ENCODE data around the gene ACOT13. TPM values are rescaled to one million over a fixed set of nuclear protein-coding genes. Genes with fewer than 3 reads are reported as not detected.
"Not testable (repeated sequence)": the region's sequence is repeated elsewhere in the genome, so short reads cannot be mapped to it uniquely, and the experiment has no call there.

ACOT13 gene
- total RNA-seq, 1 donor from 2014 or later, result 22.1 TPM

DNA sequence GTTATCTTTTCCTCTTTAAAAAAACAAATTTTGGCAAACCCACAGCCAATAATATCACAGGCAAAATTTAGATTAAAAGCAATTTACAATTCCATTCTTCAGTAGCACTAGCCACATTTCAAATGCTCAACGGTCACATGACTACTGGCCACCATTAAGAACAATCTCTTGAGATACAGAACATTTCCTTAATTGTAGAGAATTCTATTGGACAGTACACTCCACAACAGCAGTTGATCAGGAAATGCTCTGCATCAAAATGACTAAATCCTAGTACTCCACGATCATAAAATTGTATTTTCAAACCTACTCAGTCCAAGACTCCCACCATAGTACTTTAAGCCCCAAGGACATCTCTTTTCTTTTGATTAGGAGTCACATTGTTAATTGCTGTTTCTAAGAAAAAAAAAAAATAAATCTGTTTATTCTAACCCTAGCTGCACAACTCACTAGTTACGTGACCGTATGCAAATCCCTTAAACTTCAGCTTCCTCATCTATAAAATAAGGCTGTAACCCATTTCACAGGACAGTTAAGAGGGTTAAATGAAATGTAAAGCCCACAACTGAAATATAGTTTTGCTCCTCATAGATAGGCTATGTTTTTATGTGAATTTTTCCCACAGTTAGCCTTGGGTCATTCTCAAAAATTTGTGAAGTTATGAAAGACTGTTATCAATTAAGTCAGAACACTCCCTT is 42.3 kb downstream of the ACOT13 start:
- TF ChIP-seq, protein P1, sequence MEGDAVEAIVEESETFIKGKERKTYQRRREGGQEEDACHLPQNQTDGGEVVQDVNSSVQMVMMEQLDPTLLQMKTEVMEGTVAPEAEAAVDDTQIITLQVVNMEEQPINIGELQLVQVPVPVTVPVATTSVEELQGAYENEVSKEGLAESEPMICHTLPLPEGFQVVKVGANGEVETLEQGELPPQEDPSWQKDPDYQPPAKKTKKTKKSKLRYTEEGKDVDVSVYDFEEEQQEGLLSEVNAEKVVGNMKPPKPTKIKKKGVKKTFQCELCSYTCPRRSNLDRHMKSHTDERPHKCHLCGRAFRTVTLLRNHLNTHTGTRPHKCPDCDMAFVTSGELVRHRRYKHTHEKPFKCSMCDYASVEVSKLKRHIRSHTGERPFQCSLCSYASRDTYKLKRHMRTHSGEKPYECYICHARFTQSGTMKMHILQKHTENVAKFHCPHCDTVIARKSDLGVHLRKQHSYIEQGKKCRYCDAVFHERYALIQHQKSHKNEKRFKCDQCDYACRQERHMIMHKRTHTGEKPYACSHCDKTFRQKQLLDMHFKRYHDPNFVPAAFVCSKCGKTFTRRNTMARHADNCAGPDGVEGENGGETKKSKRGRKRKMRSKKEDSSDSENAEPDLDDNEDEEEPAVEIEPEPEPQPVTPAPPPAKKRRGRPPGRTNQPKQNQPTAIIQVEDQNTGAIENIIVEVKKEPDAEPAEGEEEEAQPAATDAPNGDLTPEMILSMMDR (IDR thresholded peaks at IDR 0.05; ENCODE audit: unreplicated experiment), result no peak
- no peaks in the 10 kb centered on the region for H3K4me1 Mint-ChIP-seq (ENCODE audit: unreplicated experiment)
- no peak for DNase-seq (ENCODE audit: low spot score)
- no peaks in the 10 kb centered on the region for H3K27me3 Mint-ChIP-seq (ENCODE audit: unreplicated experiment)
- no peak overlapping the region for H3K4me3 Mint-ChIP-seq (ENCODE audit: unreplicated experiment)
- H3K36me3 Mint-ChIP-seq (ENCODE audit: low read depth, unreplicated experiment), result peaks cover 39% of the 10 kb centered on the region
- no peak overlapping the region for H3K27ac Mint-ChIP-seq (ENCODE audit: unreplicated experiment)
- no peaks in the 10 kb centered on the region for H3K9me3 Mint-ChIP-seq (ENCODE audit: unreplicated experiment)

DNA sequence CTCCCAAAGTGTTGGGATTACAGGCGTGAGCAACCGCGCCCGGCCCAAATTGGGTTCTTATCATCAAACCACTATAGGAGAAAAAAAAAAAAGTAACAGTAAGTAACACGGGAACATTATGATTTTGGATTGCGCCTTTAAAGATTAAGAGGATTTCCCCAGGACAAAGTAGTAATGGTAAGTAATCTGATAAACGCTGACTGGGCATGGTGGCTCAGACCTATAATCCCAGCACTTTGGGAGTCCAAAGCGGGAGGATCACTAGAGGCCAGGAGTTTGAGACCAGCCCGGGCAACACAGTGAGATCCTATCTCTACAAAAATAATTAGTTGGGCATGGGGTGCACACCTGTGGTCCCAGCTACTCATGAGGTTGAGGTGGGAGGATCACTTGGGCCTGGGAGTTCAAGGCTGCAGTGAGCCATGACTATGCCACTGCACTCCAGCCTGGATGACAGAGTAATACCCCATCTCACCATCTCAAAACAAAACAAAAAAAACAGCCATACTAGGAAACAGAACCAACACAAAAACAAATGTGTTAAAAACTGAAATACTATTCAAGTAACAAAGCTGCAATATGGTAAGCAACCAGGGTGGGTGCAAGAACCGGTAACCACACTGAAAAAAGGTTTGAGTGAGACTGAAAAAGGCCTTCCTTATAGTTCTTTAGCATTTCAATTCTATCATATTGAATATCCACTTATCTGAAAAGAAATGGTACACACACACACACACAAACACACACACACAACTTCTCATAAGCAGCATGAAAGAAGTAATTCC is 43.8 kb downstream of the ACOT13 start:
- H3K9me3 Mint-ChIP-seq (ENCODE audit: unreplicated experiment), result no peaks in the 10 kb centered on the region
- H3K36me3 Mint-ChIP-seq (ENCODE audit: low read depth, unreplicated experiment), result peaks cover 44% of the 10 kb centered on the region
- H3K4me1 Mint-ChIP-seq (ENCODE audit: unreplicated experiment), result no peaks in the 10 kb centered on the region
- DNase-seq (ENCODE audit: low spot score), result no peak
- H3K27ac Mint-ChIP-seq (ENCODE audit: unreplicated experiment), result no peak overlapping the region
- TF ChIP-seq, protein P1 (IDR thresholded peaks at IDR 0.05; ENCODE audit: unreplicated experiment), result no peak
- no peaks in the 10 kb centered on the region for H3K27me3 Mint-ChIP-seq (ENCODE audit: unreplicated experiment)
- no peak overlapping the region for H3K4me3 Mint-ChIP-seq (ENCODE audit: unreplicated experiment)

DNA sequence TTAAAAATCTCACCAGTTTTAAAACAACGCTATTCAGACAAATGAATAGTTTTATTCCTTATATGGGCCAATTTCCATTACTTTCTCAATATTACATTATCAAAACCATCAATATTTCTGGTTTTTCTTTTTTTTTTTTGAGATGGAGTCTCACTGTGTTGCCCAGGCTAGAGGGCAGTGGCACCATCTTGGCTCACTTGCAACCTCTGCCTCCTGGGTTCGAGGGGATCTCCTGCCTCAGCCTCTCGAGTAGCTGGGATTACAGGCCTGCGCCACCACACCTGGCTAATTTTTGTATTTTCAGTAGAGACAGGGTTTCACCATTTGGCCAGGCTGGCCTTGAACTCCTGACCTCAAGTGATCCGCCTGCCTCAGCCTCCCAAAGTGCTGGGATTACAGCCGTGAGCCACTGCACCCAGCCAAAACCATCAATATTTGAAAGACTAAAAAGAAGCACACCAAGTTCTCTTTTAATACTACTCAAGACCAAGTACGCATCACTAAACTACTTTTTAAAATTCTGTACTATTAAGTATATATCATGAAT is 49.8 kb downstream of the ACOT13 start:
- peak overlapping the region; percentile 24 for H3K27ac Mint-ChIP-seq (ENCODE audit: unreplicated experiment)
- not testable (repeated sequence) for H3K27me3 Mint-ChIP-seq (ENCODE audit: unreplicated experiment); DNase-seq (ENCODE audit: low spot score); H3K9me3 Mint-ChIP-seq (ENCODE audit: unreplicated experiment)
- peak overlapping the region; percentile 86 for H3K4me3 Mint-ChIP-seq (ENCODE audit: unreplicated experiment)
- peaks cover 42% of the 10 kb centered on the region for H3K36me3 Mint-ChIP-seq (ENCODE audit: low read depth, unreplicated experiment)
- H3K4me1 Mint-ChIP-seq (ENCODE audit: unreplicated experiment), result peaks cover 29% of the 10 kb centered on the region

DNA sequence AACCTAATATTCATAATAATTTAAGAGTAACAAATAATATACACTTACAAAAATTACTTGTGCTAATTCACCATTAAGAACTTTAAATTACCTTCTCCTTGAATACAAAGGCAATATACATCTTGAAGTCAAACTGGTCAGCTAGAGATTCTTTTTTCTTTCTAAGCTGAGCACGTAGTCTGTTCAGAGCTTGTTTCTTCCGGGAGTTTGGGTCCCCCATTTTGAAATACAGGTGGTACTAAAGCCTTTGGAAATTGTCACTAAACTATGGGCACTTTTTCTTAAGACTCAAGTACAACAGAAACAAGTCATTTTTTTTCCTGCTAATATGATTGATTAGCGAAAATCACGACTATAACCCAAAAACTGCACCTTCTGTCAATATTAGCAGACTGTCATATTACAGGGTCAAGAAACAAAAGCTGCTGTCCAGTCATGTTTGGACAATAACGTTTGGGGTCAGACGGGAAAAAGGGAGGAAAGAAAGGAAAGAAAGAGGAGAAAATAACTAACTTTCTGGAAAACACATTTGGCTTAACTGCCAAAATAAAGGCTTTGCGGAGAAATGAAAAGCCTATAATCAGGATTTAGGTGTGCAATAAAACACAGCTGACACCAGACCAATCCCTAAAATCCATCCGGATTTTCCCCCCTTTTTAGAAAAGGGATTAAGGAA is 51.7 kb downstream of the ACOT13 start:
- peaks cover 33% of the 10 kb centered on the region for H3K4me1 Mint-ChIP-seq (ENCODE audit: unreplicated experiment)
- H3K4me3 Mint-ChIP-seq (ENCODE audit: unreplicated experiment), result peak overlapping the region; percentile 96
- H3K9me3 Mint-ChIP-seq (ENCODE audit: unreplicated experiment), result no peaks in the 10 kb centered on the region
- H3K27ac Mint-ChIP-seq (ENCODE audit: unreplicated experiment), result peak overlapping the region; percentile 79
- H3K36me3 Mint-ChIP-seq (ENCODE audit: low read depth, unreplicated experiment), result peaks cover 36% of the 10 kb centered on the region
- TF ChIP-seq, protein P1 (IDR thresholded peaks at IDR 0.05; ENCODE audit: unreplicated experiment), result no peak
- peaks cover 7% of the 10 kb centered on the region for H3K27me3 Mint-ChIP-seq (ENCODE audit: unreplicated experiment)
- no peak for DNase-seq (ENCODE audit: low spot score)

DNA sequence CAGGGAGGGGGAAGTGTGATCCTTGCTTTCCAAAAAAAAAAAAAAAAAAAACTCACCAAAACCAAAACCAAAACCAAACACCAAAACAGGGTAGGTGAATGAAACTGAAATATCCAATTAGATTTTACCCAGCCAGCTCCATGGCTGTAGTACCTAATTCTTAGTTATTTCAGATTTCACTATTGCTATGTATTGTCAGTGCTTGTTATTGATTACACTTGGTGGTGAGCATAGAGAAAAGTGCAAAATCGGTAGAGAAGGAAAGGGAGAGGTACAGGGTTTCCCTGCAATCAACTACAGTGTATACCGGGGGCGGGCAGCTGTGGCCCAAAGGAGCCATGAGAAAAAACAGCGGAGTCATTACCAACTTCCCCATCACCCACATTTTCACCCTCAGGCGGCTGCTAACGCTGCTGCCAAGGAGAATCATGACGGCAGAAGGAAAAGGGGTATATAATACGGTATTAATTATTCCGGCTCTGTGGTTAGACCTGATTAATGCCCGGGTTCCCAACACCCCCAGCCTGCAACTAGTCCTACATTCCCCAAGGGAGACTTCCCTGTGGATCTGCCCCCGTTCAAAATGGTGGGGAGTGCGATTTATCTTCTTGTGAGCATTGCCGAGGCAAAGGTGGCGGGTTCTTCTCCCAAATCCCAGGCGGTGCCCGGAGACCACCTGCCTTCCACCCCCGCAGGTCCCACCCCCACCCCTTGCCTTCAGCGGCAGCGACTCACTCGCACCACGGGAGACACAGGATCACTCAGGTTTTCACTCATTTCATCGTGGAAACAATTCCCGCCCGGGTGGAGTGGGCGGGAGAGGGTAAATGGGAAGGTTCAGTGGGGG is 52.5 kb downstream of the ACOT13 start, which contains the start of gene C6orf62:
TSS of gene C6orf62 (minus strand) at position 30 of the 847 bp plus-strand sequence. CDS start 486 bp downstream, outside the sequence.
- peak; percentile 8 for DNase-seq (ENCODE audit: low spot score)
- Mint-ChIP-seq H3K27me3 (ENCODE audit: unreplicated experiment) (peaks cover 7% of the 10 kb centered on the region), H3K9me3 (ENCODE audit: unreplicated experiment) (no peaks in the 10 kb centered on the region), H3K36me3 (ENCODE audit: low read depth, unreplicated experiment) (peaks cover 29% of the 10 kb centered on the region), H3K27ac (ENCODE audit: unreplicated experiment) (peak within 1 kb of the TSS; percentile 99), H3K4me3 (ENCODE audit: unreplicated experiment) (peak within 1 kb of the TSS; percentile 96), H3K4me1 (ENCODE audit: unreplicated experiment) (peaks cover 33% of the 10 kb centered on the region)
- TF ChIP-seq, protein P1 (IDR thresholded peaks at IDR 0.05; ENCODE audit: unreplicated experiment), result no peak

Data from endothelial cell (in vitro differentiated cells).